Measurements from ENCODE around the gene BANP.
A peak's percentile ranks its signal among the peaks of the same experiment; 100 is the strongest.
"Not testable (repeated sequence)": the region's sequence is repeated elsewhere in the genome, so short reads cannot be mapped to it uniquely, and the experiment has no call there.

BANP gene

DNA sequence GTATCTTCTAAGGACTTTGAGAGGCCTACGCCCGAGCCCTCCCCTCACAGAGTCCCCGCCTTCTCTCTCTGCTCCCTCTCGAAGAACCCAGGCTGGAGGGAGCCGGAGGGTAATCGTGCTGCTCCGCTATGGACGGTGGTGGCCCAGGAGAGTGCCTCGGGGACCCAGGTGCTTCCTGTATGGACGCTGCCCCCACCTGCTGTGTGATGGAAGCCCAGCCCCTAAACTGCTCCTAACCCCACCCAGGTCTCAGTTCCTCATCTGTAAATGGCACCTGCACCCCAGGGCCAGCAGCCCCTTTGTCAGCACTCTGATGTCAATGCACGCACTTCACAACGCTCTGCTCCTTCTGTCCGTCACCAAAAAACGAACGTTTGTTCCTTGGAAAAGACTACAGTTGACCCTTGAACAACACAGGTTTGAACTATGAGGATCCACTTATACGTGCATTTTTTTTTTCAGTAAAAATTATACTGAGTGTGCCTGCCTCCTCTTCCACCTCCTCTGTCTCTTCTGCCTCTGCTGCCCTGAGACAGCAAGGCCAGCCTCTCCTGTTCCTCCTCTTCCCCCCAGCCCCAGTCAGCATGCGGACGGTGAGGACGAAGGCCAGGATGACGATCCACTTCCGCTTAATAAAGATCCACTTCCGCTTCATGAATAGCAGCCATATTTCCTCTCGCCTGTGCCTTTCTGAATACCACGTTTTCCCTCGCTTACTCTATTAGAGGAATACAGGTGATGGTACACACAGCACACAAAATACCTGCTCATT, 118.3 kb downstream of the BANP start:
- peak; percentile 24 for DNase-seq

DNA sequence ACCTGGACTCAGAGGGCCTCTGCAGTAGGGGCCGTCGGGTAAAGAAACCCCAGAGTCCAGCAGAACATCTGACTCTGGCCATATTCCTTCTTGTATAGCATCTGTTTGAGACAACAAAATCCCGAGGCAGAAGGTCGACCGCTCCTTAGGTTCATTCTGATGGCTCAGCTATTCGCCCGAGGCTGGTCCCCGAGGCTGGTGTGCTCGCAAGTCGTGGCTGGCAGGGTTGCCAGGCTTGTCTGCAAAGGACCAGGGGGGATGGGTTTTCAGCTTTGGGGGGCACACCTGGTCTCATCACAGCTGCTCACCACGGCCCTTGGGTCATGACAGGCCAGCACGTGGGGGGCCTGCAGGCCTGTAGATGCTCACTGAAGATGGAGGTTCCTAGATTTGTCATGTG, 119.1 kb downstream of the BANP start:
- DNase-seq, result peak; percentile 10

DNA sequence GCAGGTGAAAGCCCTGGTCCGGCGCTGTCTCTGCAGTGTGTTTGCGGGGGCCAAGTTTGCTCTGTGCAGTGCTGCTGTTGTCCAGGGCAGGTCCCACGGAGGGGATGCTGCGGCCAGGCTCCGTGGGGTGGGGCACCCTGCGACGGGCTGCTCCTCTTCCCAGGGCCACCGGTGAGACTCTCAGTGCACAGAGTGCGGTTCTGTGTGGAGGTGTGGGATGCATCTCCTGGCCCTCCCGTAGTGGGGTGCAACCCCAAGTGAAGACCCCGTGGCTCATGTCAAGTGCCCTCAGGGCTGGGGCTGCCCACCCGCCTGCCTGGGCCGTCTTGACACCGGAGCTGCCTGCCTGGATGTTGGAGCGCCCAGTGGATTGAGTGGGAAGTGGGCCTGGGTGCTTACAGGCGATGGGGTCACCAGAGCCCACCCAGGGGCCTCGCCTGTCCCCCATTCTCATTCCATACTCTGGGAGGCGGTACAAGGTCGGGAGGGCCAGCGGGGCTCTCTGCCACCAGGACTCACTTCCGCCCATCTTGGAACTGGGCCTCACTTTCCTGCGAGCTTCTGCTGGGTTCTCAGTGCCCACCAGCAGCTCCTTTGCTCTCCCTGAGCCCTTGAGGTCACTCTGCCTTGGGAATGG, 119.9 kb downstream of the BANP start:
- DNase-seq, result peak; percentile 7

DNA sequence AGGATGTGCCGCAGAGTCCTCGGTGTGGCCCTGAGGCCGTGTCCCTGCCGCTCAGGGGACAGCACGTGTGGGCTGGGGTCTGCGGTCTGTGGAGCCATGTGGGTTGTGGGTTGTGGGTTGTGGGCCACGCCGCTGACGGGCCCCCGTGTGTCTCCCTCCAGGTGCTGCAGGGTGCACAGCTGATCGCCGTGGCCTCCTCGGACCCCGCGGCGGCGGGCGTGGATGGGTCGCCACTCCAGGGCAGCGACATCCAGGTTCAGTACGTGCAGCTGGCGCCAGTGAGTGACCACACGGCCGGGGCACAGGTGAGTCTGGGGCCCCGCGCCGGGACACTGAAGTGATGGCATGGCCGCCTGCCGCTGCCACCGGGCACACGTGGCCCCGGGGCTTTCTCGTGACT, 120.7 kb downstream of the BANP start:
- peak; percentile 5 for DNase-seq

DNA sequence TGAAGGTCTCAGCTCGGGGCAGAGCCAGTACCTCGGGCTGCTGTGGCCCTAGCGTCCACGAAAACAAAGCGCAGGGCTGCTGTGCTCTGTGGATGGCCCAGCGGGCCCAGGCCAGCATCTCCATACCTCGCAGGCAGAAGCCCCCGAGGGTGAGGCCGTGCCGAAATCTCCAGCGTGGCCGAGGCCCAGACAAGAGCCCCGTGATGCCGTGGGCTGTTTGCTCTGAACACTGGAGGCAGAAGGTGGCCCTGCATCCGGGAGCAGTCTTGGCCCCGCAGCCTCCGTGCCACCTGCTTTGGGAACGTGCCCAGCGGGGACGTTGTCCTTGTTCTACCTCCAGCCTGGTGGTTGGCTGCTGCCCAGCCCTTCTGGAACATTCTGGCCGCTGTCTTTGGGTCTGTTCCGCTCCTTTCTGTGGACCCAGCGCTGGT, 121.4 kb downstream of the BANP start:
- peak; percentile 9 for DNase-seq

DNA sequence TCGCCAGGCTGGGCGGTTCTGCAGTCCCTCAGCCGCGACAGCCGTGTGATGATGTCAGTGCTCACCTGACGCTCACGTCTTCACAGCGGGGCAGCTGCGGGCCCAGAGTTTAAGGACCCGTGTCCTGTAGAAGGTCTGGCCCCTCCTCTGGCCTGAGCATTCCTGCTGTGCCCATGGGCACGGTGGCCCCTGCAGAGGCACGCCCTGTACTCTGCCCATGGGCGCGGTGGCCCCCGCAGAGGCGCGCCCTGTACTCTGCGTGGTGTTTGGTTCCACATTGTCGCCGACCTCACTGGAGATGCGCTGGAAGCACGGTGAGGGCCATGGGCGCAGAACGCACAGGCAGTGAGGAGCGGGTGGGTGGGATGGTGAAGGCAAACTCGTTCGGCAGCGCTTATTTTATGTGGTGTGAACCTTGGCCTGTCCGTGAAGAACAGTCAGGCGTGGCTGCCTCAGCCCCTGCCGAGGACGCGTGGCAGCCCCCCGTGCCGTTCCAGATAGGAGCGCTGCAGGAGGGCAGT, 122.0 kb downstream of the BANP start:
- DNase-seq, result peak; percentile 15

DNA sequence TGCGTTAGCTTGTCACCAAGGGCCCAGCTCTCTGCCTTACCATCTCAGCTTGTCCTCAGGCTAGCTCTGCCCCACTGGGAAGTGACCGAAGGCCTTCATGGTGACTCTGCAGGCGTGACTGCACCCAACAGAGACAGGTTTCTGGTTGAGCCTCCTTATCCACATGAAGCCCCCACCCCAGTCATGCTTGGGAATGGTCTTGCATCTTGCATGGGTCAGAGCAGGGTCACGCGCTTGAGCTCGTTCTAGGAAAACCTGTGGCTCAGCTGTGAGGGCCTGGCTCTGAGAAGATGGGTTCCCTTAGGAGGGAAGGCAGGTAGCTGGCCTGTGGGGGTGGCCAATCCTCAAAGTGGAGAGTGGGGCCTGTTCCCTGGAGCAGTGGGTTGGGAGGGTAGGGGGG, 122.8 kb downstream of the BANP start:
- DNase-seq, result peak; percentile 7

DNA sequence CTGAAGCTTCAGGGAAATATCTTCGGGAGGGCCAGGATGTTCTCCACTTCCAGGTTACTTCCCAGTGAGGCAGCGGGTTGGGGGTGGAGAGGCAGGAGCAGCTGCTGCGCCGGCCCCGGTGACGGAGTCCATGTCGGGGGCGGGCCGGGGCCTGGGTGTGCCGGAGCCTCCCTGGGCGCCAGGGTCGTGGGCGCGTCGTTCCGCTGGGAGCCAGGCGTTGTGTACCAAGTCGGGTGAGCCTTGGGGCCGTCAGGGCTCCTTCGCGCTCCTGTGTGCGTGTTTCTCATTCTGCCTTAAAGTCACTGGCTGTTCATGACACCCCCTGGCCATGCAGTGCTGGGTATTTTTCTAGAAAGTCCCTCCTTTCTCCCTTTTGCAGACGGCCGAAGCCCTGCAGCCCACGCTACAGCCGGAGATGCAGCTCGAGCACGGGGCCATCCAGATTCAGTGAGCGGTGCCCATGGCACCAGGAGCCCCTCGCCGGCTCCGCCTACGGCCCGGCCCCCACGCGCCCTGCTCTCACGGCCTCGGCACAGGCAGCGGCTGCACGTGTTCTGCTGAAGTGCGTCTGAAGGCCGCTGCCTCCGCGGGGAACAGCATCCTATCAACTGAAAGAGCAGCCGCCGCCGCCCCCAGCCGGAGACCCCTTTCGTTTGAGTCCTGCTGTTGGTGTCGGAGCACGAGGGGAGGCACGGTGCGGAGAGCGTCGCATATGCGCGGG, 125.1 kb downstream of the BANP start:
- peak; percentile 17 for DNase-seq

DNA sequence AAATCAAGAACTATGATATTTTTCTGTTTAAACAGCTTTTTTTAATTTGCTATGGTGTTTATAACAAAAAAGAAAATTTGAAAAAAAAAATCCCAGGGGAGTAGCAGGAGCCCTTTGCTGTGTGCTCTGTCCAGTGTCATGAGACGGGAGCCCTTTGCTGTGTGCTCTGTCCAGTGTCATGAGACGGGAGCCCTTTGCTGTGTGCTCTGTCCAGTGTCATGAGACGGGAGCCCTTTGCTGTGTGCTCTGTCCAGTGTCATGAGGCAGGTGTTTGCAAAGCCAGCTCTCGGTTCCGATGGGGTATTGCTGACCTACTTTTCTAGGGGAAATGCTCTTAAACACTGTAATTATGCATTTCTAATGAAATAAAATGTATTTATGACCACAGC, 125.7 kb downstream of the BANP start:
- not testable (repeated sequence) for DNase-seq

DNA sequence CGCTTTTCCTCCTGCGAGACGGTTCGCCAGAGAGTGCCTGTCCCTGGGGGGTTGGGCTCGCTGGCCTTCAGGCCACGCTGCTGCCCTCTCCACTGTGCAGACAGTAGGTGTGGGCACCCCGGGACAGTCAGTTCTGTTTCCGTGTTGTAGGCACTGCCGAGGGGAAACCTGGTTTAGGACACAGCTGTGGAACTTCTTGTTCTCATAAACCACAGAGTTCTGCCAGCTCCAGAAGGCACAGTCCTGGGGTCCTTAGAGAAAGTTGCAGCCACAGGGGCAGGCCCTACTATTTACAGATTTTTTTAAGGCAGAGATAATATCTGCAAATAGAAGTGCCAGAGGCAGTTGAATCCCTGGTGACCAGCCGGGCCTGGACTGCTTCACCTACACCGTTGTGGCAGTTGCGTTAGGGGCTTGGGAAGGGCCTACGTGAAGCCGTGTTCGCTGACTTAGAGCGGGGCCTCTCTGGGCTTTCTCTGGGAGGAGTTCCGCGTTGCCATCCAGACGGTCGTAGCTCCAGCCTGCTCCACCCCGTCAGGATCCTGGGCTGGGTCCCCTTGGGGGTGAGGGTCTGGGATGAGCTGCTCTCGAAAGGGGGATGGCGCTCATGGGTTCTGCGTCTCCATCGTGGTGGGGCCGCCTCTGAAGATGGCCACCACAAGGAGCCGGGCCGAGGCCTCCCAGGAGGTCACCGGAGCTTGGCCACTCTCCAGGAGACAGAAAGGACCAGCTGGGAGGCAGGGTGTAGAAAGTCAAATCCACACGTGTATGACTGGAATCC, 126.3 kb downstream of the BANP start:
- DNase-seq, result peak; percentile 8

DNA sequence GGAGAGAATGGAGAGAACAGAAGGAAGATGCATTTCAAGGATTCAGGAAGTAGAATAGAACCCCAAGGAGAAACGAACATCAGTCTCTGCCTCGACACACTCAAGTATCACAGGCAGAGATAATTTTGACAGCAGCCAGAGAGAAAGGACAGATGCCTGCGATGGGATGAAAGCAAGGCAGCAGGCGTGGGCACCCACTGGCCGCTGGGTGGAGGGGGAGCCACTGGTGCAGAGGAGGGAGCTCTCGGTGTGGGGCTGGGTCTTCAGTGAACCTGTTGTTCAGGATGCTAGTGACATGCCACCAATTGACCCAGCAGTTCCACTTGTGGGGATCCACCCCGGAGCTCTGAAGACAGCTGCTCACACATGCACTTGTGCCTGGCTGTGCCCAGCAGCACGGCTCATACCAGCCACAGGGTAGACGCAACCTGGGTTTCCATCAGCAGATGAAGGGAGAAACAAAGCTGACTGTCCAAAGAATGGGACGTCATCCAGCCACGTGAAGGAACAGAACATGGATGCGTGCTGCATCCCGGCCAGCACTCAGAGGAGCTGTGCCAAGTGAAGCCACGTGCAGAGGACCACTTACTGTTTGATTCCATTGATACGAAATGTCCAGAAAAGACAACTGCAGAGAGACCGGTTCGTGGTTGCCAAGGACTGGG, 127.0 kb downstream of the BANP start:
- DNase-seq, result no peak

DNA sequence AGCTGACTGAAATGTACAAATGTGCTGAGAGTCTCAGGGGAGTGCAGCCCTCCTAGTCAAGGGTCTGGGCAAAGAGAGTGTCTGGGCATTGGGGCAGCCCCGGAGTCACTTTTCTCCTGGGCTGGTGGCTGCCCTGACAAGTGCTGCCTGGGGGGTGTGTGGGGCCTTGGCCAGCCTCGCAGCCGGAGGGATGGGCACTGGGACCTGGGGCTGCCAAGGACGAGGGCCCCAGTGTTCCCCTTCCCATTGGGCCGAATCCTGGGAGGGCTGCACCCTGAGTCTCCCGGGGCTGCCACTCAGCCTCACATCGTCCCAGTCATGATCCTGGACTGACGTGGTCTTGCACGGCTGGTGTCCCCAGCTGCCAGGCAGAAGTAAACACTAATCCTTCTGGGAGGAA, 132.3 kb downstream of the BANP start:
- DNase-seq, result no peak

DNA sequence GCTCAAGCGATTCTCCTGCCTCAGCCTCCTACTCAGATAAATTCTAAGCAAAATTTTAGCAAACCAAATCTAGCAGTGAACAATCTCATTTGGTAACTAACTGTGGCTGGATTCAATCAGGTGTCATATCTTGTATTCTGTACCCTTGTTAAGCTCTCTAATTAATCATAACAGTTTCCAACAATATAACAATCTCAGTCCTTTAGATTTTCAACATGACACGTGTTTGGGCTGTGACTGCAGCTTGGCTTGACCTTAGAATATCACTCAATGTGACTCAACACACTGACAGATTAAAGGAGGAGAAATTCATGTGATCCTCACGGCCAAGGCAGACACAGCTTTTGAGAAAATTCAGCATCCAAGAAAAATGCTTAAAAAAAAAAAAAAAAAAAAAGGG, 133.6 kb downstream of the BANP start:
- no peak for DNase-seq

DNA sequence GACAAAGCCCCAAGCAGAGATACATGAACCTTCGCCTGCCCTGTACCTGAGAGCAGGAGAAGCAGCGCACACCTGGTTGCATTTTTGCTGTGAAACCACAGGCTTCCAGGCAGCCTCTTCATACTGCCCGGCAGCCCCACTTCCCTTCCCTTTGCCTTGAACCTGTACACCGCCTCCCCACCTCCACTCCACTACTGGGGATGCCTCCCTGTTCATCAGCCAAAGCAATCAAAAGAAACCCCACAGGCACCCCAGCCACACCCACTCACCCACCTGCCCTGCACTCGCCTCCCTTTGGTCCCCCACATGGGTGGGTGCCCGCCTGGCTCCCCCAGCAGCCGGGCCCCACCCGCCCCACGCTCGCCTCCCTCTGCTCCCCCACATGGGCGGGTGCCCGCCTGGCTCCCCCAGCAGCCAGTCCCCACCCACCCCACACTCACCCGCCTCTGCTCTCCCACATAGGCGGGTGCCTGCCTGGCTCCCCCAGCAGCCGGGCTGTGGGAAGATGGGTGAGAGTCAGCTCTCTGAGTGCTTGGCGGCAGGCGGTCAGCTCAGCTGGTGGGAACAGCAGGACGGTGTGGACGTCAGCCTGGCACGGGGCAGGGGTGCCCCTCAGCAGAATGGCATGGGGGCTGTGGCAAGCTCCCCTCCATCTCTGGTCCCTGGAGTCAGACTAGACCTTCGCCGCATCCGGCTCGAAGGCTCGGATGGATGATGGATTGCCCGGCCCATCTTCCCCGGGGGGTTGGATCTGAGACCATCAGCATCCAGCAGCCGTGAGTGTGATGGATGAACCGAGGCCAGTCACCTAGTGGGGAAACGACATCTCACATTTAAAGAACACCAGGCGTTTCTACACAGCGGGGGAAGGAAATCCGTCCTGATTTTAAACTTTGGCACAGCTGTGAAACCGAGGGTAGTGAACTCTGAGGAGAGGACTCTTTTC, 135.6 kb downstream of the BANP start:
- peak; percentile 19 for DNase-seq

DNA sequence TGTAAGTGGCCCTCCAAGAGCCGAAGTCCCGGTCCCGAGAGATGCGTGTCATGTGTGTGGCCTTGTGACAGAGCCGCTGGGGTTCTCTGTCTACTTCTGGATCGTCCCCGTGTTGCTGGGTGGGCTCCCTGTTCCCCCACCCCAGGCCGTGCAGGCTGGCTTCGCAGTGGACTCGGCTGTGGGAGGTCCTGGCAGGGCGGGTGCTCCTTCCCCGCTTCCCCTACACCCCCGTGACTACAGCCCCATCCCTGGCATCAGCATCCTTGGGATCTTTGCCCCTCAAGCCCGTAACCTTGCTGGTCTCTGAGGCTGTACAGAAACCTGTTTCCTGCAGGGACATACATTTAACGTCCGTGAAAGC, 136.3 kb downstream of the BANP start:
- DNase-seq, result peak; percentile 33

DNA sequence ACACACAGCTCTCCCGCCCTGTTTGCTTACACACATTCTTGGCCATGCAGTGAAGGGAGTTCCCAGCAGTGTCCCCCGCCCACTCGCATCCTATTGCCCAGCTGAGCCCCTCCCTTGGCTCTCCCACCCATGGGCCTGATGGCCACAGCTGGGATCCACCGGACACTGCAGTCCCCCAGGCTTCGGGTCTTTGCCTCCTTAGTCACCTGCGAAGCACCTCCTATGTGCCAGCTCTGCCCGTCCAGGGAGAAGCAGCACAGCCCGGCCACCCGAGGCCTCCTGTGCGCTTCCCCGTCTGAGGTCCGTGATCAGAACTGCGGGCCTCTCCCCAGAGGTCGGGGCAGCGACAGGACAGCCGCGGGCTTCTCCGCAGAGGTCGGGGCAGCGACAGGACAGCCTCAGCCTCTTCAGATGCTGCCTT, 136.9 kb downstream of the BANP start:
- peak; percentile 44 for DNase-seq

DNA sequence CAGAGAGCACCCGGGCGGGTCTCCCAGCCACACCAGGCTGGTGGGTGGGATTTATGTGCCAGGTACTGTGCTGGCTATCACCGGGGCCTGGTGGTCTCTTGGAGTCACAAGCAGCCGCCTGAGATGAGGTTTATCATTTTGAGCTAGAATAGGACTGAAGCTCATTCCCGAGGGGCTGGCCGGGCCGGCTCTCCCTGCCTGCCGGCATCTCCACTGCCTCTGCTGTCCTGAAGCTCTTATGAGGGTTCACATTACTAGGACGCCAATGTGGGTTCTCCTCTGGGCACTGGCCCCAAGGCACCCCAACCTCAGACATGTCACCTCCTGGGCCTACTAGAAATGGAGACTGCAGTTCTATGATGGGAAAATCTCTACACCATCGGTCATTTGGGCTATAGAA, 137.4 kb downstream of the BANP start:
- DNase-seq, result peak; percentile 24

DNA sequence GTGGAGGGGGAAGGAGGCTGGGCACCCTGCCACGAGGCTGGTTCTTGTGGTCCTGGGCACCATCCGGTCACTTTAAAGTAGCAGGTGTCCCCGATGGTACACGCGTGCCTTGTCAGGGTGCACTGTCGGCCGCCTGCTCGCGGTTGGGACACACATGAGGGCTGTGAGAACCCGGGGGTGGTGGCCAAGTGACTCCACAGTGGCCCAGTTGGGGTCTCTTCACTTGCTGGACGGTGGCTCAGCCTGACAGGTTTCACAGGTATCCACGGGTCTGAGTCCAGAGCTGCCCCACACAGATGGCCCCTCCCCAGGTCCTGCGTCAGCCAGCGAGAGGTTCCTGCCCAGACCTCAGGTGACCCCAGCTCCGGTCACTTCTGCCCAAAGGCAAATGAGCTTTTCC, 137.8 kb downstream of the BANP start:
- peak; percentile 19 for DNase-seq

DNA sequence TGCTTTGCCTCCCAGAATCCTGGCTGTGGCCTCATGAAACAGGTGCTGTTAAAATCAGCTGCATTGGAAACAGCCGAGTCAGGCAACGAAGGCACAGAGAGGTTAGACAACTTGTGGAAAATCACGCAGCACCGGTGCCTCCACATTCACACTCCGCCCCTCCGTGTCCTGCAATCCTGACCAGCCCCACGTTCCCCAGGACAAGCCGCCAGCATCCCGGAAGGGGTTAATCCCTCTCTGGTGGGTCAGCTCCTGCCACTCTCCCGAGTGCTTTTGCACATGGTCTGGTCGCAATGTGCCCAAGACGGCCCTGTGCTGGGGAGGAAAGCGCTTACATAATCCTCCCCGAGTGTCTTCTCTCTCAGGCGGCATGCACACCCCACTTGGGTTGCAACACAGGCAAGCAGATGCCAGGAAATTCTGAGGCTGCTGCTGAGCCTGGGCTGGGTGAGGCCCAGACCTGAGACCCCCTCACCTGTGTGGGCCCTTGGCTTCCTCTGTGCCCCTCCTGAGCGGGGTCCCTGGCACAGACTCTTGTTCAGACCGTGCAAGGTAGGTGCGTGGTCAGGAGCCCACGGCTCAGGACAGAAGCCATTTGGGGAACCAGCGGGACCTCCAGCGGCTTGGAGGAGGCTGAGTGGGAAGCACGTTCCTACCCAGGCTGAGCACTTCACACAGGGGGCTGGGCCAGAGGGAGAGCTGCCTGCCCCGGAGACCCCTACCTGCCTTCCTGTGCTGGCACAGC, 138.6 kb downstream of the BANP start:
- peak; percentile 52 for DNase-seq
